Glutamatergic neuron (in vitro differentiated cells): ENCODE results near the gene POLD2. TPM values are rescaled to one million over a fixed set of nuclear protein-coding genes. Genes with fewer than 3 reads are reported as not detected.

Experiments used
- DNase-seq: peaks from one replicate; pipeline ENCODE4 v3.0.0; 2022
- H3K27ac Mint-ChIP-seq: one replicate; pipeline ENCODE4 v1.8.0; 2020; ENCODE audit warnings: mild to moderate bottlenecking, mixed read lengths, inconsistent platforms; ENCODE audit not compliant: unreplicated experiment
- H3K27me3 Mint-ChIP-seq: one replicate; pipeline ENCODE4 v1.8.0; 2020; ENCODE audit warnings: mild to moderate bottlenecking, moderate library complexity, mixed read lengths, inconsistent platforms; ENCODE audit not compliant: unreplicated experiment
- H3K36me3 Mint-ChIP-seq: one replicate; pipeline ENCODE4 v1.8.0; 2020; ENCODE audit warnings: mild to moderate bottlenecking, mixed read lengths, inconsistent platforms; ENCODE audit not compliant: unreplicated experiment
- H3K4me1 Mint-ChIP-seq: one replicate; pipeline ENCODE4 v1.8.0; 2020; ENCODE audit warnings: mild to moderate bottlenecking, low read depth, mixed read lengths, inconsistent platforms; ENCODE audit not compliant: unreplicated experiment
- H3K4me3 Mint-ChIP-seq: one replicate; pipeline ENCODE4 v1.8.0; 2020; ENCODE audit warnings: mild to moderate bottlenecking, mixed read lengths, inconsistent platforms; ENCODE audit not compliant: unreplicated experiment
- H3K9me3 Mint-ChIP-seq: one replicate; pipeline ENCODE4 v1.8.0; 2020; ENCODE audit warnings: mild to moderate bottlenecking, moderate library complexity, mixed read lengths, inconsistent platforms; ENCODE audit not compliant: unreplicated experiment
- CTCF ChIP-seq: fragments of 200-600 bp; sonication (generic); IDR thresholded peaks from one replicate; pipeline ENCODE4 v1.5.0; 2021; ENCODE audit not compliant: partially characterized antibody, unreplicated experiment
- total RNA-seq: library from RNA; stranded (reverse); fragmentation: NEBNext Ultra II Directional; extraction: Animal tissue kit (Norgen Biotek cat#: 25700); gene quantifications from one replicate; pipeline ENCODE4 v1.2.1, GENCODE V29; 2021; ENCODE audit not compliant: unreplicated experiment

Gene POLD2
- total RNA-seq, 1 donor from 2014 or later = 71.2 TPM

GRCh38 chr7:44145479-44145968 is 22.2 kb upstream of the POLD2 start:
- TF ChIP-seq CTCF = no peak
- Mint-ChIP-seq H3K9me3 (peaks cover 21% of the 10 kb centered on the region), H3K4me1 (peaks cover 36% of the 10 kb centered on the region), H3K27me3 (peaks cover 9% of the 10 kb centered on the region), H3K36me3 (no peaks in the 10 kb centered on the region), H3K4me3 (peak overlapping the region; percentile 83), H3K27ac (peak overlapping the region; percentile 81)
- peak; percentile 66 for DNase-seq

GRCh38 chr7:44144968-44145478 is 21.7 kb upstream of the POLD2 start:
- DNase-seq = no peak
- peaks cover 33% of the 10 kb centered on the region for H3K4me1 Mint-ChIP-seq
- no peaks in the 10 kb centered on the region for H3K36me3 Mint-ChIP-seq
- no peak for TF ChIP-seq CTCF
- H3K9me3 Mint-ChIP-seq = peaks cover 21% of the 10 kb centered on the region
- peaks cover 10% of the 10 kb centered on the region for H3K27me3 Mint-ChIP-seq
- H3K27ac Mint-ChIP-seq = peak overlapping the region; percentile 70
- peak overlapping the region; percentile 83 for H3K4me3 Mint-ChIP-seq

- Mint-ChIP-seq H3K36me3 (no peaks in the 10 kb centered on the region), H3K27me3 (peaks cover 11% of the 10 kb centered on the region), H3K9me3 (peaks cover 19% of the 10 kb centered on the region), H3K4me3 (peak overlapping the region; percentile 49), H3K4me1 (peaks cover 31% of the 10 kb centered on the region), H3K27ac (no peak overlapping the region)
- DNase-seq = no peak
- TF ChIP-seq CTCF = no peak
Observed at GRCh38 chr7:44144426-44144967, 21.1 kb upstream of the POLD2 start.

- Mint-ChIP-seq H3K27ac (peak overlapping the region; percentile 0), H3K27me3 (peaks cover 11% of the 10 kb centered on the region), H3K4me3 (peak overlapping the region; percentile 63), H3K36me3 (no peaks in the 10 kb centered on the region), H3K9me3 (peaks cover 19% of the 10 kb centered on the region), H3K4me1 (peaks cover 24% of the 10 kb centered on the region)
- no peak for DNase-seq
- no peak for TF ChIP-seq CTCF
Observed at GRCh38 chr7:44143646-44144250, 20.4 kb upstream of the POLD2 start.

GRCh38 chr7:44142028-44142427 is 18.7 kb upstream of the POLD2 start:
- Mint-ChIP-seq H3K4me1 (peaks cover 20% of the 10 kb centered on the region), H3K36me3 (no peaks in the 10 kb centered on the region), H3K27ac (no peak overlapping the region), H3K27me3 (peaks cover 4% of the 10 kb centered on the region), H3K9me3 (peaks cover 11% of the 10 kb centered on the region), H3K4me3 (no peak overlapping the region)
- TF ChIP-seq CTCF = no peak
- peak; percentile 13 for DNase-seq
